K562 (cell line): ENCODE data around the gene COQ5. TPM values are rescaled to one million over a fixed set of nuclear protein-coding genes. Genes with fewer than 3 reads are reported as not detected.

Source experiments
- ATAC-seq: fragments of 200-7000 bp; cut with Tn5 transposase; 3 replicates; pipeline ENCODE4 v1.9.1; 2020; ENCODE audit warnings: moderate library complexity
- BruUV-seq: library from RNA; stranded (reverse); fragments of 400-500 nt; replicated peaks from 2 replicates; lab custom pipeline; 2021; lab: Mats Ljungman, UMichigan
- CTCF ChIA-PET: fragments of 300-600 bp; formaldehyde crosslinking; extraction: SDS; loops from one replicate; lab custom pipeline; 2021; ENCODE audit warnings: low intra/inter-chr PET ratio; lab: Yijun Ruan, JAX
- POLR2A ChIA-PET: fragments of 300-600, 350-650 bp; sonication (Branson Sonifier 250); formaldehyde crosslinking; extraction: SDS; loops from one replicate; lab custom pipeline; 2021; ENCODE audit warnings: antibody characterized with exemption, inconsistent platforms; lab: Yijun Ruan, JAX
- DNase-seq, 4 experiments: peaks; one replicate each; pipeline versions ENCODE4 v3.0.0 to v3.0.0-alpha.2; 2011 to 2018; ENCODE audit warnings: low spot score in 3 of 4, mixed read lengths in 3 of 4; ENCODE audit errors: extremely low read depth in 1 of 4
- FAIRE-seq: peaks from 2 replicates; lab custom pipeline; 2011; peaks lifted over from hg19 to GRCh38; lab: Jason Lieb, UNC
- H2AFZ ChIP-seq: 2 replicates; pipeline ENCODE4 v1.6.0; 2011; ENCODE audit warnings: low read depth, low read length, control low read depth, inconsistent platforms
- H3K27ac ChIP-seq: fragments of 200-600 bp; 3 replicates; pipeline ENCODE4 v1.8.0; 2011; ENCODE audit warnings: low read depth, mild to moderate bottlenecking, control low read depth, inconsistent platforms, low read length, moderate library complexity, mixed read lengths; ENCODE audit errors: extremely low read depth
- H3K27me3 ChIP-seq, 2 experiments: fragments of 300-600 bp in 1 of 2; 2 replicates in 1 of 2; 3 replicates in 1 of 2; pipeline versions ENCODE4 v1.6.0 to v1.8.0; 2011; ENCODE audit warnings: inconsistent platforms in 2 of 2, low read length in 2 of 2, mild to moderate bottlenecking in 1 of 2, mixed read lengths in 1 of 2, moderate library complexity in 1 of 2; ENCODE audit not compliant: control insufficient read depth in 2 of 2, insufficient read depth in 2 of 2
- H3K36me3 ChIP-seq: fragments of 300-600 bp; 3 replicates; pipeline ENCODE4 v1.8.0; 2011; ENCODE audit warnings: mild to moderate bottlenecking, low read length, inconsistent platforms; ENCODE audit not compliant: control insufficient read depth, insufficient read depth
- H3K4me1 ChIP-seq, 2 experiments: fragments of 200-600 bp in 1 of 2; replicated peaks in 1 of 2; 2 replicates in 1 of 2; 3 replicates in 1 of 2; pipeline versions ENCODE4 v1.5.1 to v1.8.0; 2011; ENCODE audit warnings: inconsistent platforms in 2 of 2, low read length in 2 of 2, mild to moderate bottlenecking in 1 of 2, mixed read lengths in 1 of 2, moderate library complexity in 1 of 2; ENCODE audit not compliant: control insufficient read depth in 2 of 2, insufficient read depth in 2 of 2
- H3K4me2 ChIP-seq: 2 replicates; pipeline ENCODE4 v1.6.1; 2011; ENCODE audit warnings: low read length, control low read depth, inconsistent platforms, mixed read lengths; ENCODE audit not compliant: insufficient read depth
- H3K4me3 ChIP-seq: fragments of 200-600 bp; sonication (generic), shearing (Covaris generic); 2 replicates; pipeline ENCODE4 v1.5.1; 2016; ENCODE audit warnings: control low read depth, inconsistent platforms
- H3K79me2 ChIP-seq: fragments of 200-600 bp; 3 replicates; pipeline ENCODE4 v1.8.0; 2011; ENCODE audit warnings: low read length, inconsistent platforms; ENCODE audit not compliant: control insufficient read depth, insufficient read depth
- H3K9ac ChIP-seq, 2 experiments: 2 replicates each; pipeline versions ENCODE4 v1.6.0 to v1.6.1; 2011; ENCODE audit warnings: low read depth in 2 of 2, low read length in 2 of 2, control low read depth in 1 of 2, inconsistent platforms in 1 of 2, mild to moderate bottlenecking in 1 of 2, mixed read lengths in 1 of 2; ENCODE audit not compliant: insufficient read depth in 1 of 2
- H3K9me1 ChIP-seq: one replicate; pipeline ENCODE4 v1.6.0; 2011; ENCODE audit warnings: inconsistent platforms, mild to moderate bottlenecking, low read length, moderate library complexity; ENCODE audit not compliant: control insufficient read depth, insufficient read depth
- H3K9me3 ChIP-seq: replicated peaks from 2 replicates; pipeline ENCODE4 v1.5.1; 2011; ENCODE audit warnings: low read depth, low read length, inconsistent platforms; ENCODE audit not compliant: control insufficient read depth, insufficient read depth
- H4K20me1 ChIP-seq: replicated peaks from 2 replicates; pipeline ENCODE4 v1.6.1; 2011; ENCODE audit warnings: low read length, inconsistent platforms, mixed read lengths; ENCODE audit not compliant: control insufficient read depth, insufficient read depth
- AFF1 ChIP-seq, 2 experiments: fragments of 450-650 bp; IDR thresholded peaks; 2 replicates each; pipeline ENCODE4 v1.6.1; 2018; ENCODE audit warnings: mild to moderate bottlenecking in 2 of 2, low read depth in 1 of 2; ENCODE audit not compliant: partially characterized antibody in 2 of 2
- CBFA2T2 ChIP-seq: fragments of 450-650 bp; conservative IDR thresholded peaks from 2 replicates; pipeline ENCODE4 v1.6.1; 2017; ENCODE audit warnings: mild to moderate bottlenecking
- CHD4 ChIP-seq: fragments of 200-600 bp; sonication (generic); IDR thresholded peaks from 3 replicates; pipeline ENCODE4 v1.6.1; 2012; ENCODE audit warnings: low read depth, mild to moderate bottlenecking, mixed read lengths, low read length, inconsistent platforms; ENCODE audit not compliant: insufficient read depth, insufficient replicate concordance, poor library complexity, severe bottlenecking
- LEF1 ChIP-seq: fragments of 450-650 bp; IDR thresholded peaks from 2 replicates; pipeline ENCODE4 v1.6.1; 2016; ENCODE audit warnings: mild to moderate bottlenecking
- MEF2A ChIP-seq: IDR thresholded peaks from 2 replicates; pipeline ENCODE4 v1.6.1; 2011; ENCODE audit warnings: low read depth, mild to moderate bottlenecking, low read length, moderate library complexity; ENCODE audit not compliant: control insufficient read depth
- POLR2G ChIP-seq: fragments of 200-400 bp; formaldehyde crosslinking; IDR thresholded peaks from 2 replicates; pipeline ENCODE4 v1.6.1; 2017; ENCODE audit warnings: low read depth, mild to moderate bottlenecking, antibody characterized with exemption, low read length, moderate library complexity
- RBM22 ChIP-seq: fragments of 200-400 bp; formaldehyde crosslinking; IDR thresholded peaks from 2 replicates; pipeline ENCODE4 v1.6.1; 2018; ENCODE audit warnings: low read length, low read depth; ENCODE audit not compliant: poor library complexity, severe bottlenecking
- TEAD4 ChIP-seq, 2 experiments: sonication (generic) in 1 of 2; formaldehyde crosslinking in 1 of 2; IDR thresholded peaks; 2 replicates each; pipeline versions ENCODE4 v1.6.1 to v1.8.0; 2012 to 2022; ENCODE audit warnings: borderline replicate concordance in 1 of 2, inconsistent platforms in 1 of 2, low read length in 1 of 2, mild to moderate bottlenecking in 1 of 2, missing genetic modification reagents in 1 of 2
- THRAP3 ChIP-seq: fragments of 450-650 bp; IDR thresholded peaks from 2 replicates; pipeline ENCODE4 v1.6.1; 2016; ENCODE audit warnings: mild to moderate bottlenecking, inconsistent platforms, borderline replicate concordance
- ZMIZ1 ChIP-seq, 2 experiments: fragments of 150-350 bp in 1 of 2; IDR thresholded peaks; 2 replicates each; pipeline ENCODE4 v1.6.1; 2012 to 2016; ENCODE audit warnings: low read depth in 2 of 2, low read length in 2 of 2, mild to moderate bottlenecking in 1 of 2, moderate library complexity in 1 of 2
- ZNF75A ChIP-seq: fragments of 450-650 bp; formaldehyde crosslinking; IDR thresholded peaks from 2 replicates; pipeline ENCODE4 v1.4.0; 2020; ENCODE audit warnings: mild to moderate bottlenecking
- WGBS: fragments of 100-300 bp; shearing (Covaris generic); methylation state at CpG from one replicate; pipeline ENCODE4 v1.1.6; 2016; ENCODE audit warnings: low coverage, mixed read lengths; ENCODE audit not compliant: insufficient coverage; ENCODE audit errors: missing lambda C conversion rate; 5-methylcytosine and 5-hydroxymethylcytosine counted together
- in situ Hi-C: fragments of 300-500 bp; cut with MboI; formaldehyde crosslinking; loops from 4 replicates; pipeline ENCODE4 v1.15.0; 2018; ENCODE audit warnings: inconsistent platforms, mixed read lengths
- intact Hi-C: fragments of 100-400 bp; cut with micrococcal nuclease; formaldehyde crosslinking; loops from 2 replicates; pipeline ENCODE4 v1.14.2; 2022
- polyA plus RNA-seq, 8 experiments: library from polyadenylated mRNA; depleted of rRNA in 4 of 8; stranded (reverse) in 5 of 8; unstranded in 3 of 8; fragments of >200 nt; fragmentation: Nextera tagmentation in 2 of 8; fragmentation: Illumina TruSeq in 1 of 8; extraction: Ambion mirVana in 2 of 8; extraction: Trizol in 1 of 8; gene quantifications; 2 replicates each; pipeline versions ENCODE4 v1.2.1 to v1.2.3, GENCODE V29; 2011 to 2014; ENCODE audit warnings: inconsistent platforms in 1 of 8, missing spikeins in 1 of 8
- total RNA-seq, 7 experiments: library from RNA; depleted of rRNA in 6 of 7; stranded (reverse); fragments of >200 nt in 6 of 7; fragmentation: Illumina TruSeq in 2 of 7; extraction: Trizol in 2 of 7; gene quantifications; 2 replicates each; pipeline versions ENCODE4 v1.2.1 to v1.2.3, GENCODE V29; 2011 to 2021; ENCODE audit warnings: low replicate concordance in 1 of 7

COQ5 gene
- total and polyA plus RNA-seq, 9 of the 15 experiments (the other 6 are each of a cell fraction or from before 2014, with no cell fraction given), result 19.2 to 59.7 (median 30.4) TPM

GRCh38 chr12:120540445-120540844 is 11.5 kb upstream of the COQ5 start (continued):
- TF ChIP-seq AFF1 (IDR thresholded peaks at IDR 0.05; ENCODE audit: low read depth in 1 of 2, partially characterized antibody in 2 of 2), result peak; percentile 70 to 96
- peak; percentile 97 for TF ChIP-seq CBFA2T2

- H3K27me3 ChIP-seq, result no peaks in the 10 kb centered on the region
- 0 out of 2 replicates have a peak overlapping the region, but pooled peaks have one; percentile 13 for H3K4me2 ChIP-seq
- no peaks in the 10 kb centered on the region for H3K9me1 ChIP-seq
- H3K27ac ChIP-seq, result peak overlapping the region; percentile 11; the same call in 1 of the 3 replicates
- H3K9ac ChIP-seq, result no peak overlapping the region
- peaks cover 59% of the 10 kb centered on the region for H3K36me3 ChIP-seq
- no peaks in the 10 kb centered on the region for H3K9me3 ChIP-seq
- DNase-seq, result peak in 2 of 4 experiments; percentile 40 to 58
- 9% methylated on average over 1 of the region's 1 CpG for WGBS
- no TSS peak for BruUV-seq
- peaks cover 33 to 49% of the 10 kb centered on the region in 2 experiments for H3K4me1 ChIP-seq
- H3K79me2 ChIP-seq, result peaks cover 90% of the 10 kb centered on the region
- intact Hi-C loops (no loop called here), in situ Hi-C loops (no loop called here)
- H3K4me3 ChIP-seq, result no peak overlapping the region
- peaks cover 68% of the 10 kb centered on the region for H4K20me1 ChIP-seq
- ATAC-seq, result peak; percentile 46
- peak; percentile 82 for FAIRE-seq
- CTCF ChIA-PET, result no interaction called here
- POLR2A ChIA-PET, result interaction anchor here (0.6 to 4.1 kb wide), 15 partner anchors 10 to 338 kb away, joined by 3 to 26 read pairs (median 3); partner anchors contain the start of genes ACADS, COQ5, DYNLL1 and RNU4-2
- H2AFZ ChIP-seq, result no peak overlapping the region
- TF ChIP-seq ZMIZ1 (IDR thresholded peaks at IDR 0.05; ENCODE audit: low read depth in 2 of 2, low read length in 2 of 2) (no peak), LEF1 (peak; percentile 38; the same call in 1 of the 2 replicates), POLR2G (no peak), THRAP3 (no peak), MEF2A (no peak), ZNF75A (CRISPR knock-in tag) (no peak), TEAD4 (IDR thresholded peaks at IDR 0.05; ENCODE audit: low read length) (0 out of 2 replicates have a peak, but pooled peaks have one; percentile 10), TEAD4 (CRISPR knock-in tag; IDR thresholded peaks at IDR 0.05; ENCODE audit: borderline replicate concordance) (no peak), CHD4 (no peak), RBM22 (no peak)
Observed at GRCh38 chr12:120539303-120539702, 10.3 kb upstream of the COQ5 start.
